Middle frontal gyrus (tissue), 1 donor: ENCODE data around the gene FBXW5.

ENCODE experiments used
- DNase-seq: peaks from one replicate; pipeline ENCODE4 v3.0.0-alpha.2; 2015; ENCODE audit warnings: low spot score; ENCODE audit errors: extremely low spot score

FBXW5 gene

DNA sequence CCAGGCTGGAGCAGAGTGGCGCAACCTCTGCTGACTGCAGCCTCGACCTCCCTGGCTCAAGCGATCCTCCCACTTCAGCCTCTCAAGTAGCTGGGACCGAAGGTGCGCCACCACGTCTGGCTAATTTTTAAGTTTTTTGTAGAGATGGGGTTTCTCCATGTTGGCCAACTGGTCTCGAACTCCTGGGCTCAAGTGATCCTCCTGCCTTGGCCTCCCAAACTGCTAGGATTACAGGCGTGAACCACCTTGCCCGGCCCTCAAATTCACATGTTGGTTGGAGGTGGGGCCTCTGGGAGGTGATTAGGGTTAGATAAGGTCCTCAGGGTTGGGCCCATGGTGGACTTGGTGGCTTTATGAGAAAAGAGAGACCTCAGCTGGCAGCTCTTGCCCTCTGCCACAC is 17.6 kb upstream of the FBXW5 start:
- DNase-seq: no peak

DNA sequence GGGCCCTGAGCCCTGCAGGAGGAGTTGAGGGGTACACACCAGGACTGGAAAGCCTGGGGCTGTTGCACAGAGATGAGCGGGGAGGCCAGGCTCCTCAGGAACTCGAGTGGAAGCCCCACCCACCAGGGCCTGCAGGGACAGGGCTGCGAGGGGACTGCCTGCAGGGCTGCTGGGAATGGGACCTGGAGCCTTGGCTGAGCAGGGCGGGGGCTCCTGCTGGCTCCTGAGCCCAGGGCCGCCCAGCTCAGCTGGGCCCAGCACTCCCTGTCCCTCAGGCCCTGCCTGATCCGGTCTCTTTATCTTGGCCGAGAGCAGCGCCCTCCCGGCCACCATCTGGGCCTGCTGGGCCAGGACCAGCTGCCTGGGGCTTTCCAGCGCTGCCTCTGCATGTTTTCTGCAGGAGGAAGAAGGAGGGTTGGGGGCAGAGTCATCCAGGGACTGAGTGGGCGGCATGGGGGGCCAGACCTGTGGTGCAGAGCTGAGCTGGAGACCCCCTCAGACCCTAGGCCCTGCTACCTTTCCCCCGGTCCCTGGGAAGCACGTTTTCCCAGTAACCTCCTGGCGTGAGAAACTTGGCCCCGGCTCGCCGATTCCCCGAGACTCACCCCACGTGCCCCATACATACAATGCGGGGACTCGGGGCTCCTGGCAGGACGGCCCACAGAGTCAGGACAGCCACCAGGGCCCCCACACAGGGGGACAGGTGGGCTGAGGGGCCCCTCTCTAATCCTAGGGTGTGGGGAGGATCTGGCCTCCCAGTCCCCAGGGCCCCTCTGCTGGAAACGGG is 16.9 kb upstream of the FBXW5 start:
- no peak for DNase-seq

DNA sequence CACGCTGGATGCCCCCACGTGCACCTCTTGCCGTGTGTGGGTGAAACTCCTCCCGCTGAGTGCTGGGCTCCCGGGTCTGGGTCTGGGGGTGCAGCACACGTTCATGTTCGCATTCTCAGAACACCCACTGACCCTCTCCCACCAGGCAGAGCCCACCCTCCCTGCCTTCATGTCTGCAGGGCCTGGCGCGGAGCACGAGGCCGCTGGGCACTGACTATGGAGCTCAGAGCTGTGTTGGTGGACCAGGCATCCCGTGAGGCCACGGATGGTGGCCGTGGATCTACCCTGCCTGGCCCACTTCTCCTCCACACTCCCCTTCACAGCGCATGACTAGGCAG is 16.4 kb upstream of the FBXW5 start:
- DNase-seq: no peak

DNA sequence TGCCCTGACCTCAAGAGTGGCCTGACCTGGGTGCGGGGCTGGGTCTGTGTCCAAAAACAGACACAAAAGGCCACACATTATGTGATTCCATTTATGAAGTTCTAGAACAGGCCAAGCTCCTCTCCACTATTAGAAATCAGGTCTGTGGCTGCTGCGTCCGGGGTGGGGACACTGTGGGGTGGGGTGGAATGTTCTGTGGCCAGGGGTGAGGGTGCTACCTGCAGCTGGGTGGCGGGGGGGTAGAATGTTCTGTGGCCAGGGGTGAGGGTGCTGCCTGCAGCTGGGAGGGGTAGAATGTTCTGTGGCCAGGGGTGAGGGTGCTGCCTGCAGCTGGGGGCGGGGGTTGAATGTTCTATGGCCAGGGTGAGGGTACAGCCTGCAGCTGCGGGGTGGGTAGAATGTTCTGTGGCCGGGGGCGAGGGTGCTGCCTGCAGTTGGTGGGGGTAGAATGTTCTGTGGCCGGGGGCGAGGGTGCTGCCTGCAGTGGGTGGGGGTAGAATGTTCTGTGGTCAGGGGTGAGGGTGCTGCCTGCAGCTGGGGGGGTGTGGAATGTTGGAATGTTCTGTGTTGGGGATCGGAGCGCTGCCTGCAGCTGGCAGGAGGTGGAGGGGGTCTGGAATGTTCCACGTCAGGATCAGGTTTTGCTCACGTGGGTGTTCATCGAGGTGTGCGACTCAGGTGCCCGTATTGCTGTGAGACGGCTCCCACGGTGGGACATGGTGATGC is 15.8 kb upstream of the FBXW5 start:
- no peak for DNase-seq

DNA sequence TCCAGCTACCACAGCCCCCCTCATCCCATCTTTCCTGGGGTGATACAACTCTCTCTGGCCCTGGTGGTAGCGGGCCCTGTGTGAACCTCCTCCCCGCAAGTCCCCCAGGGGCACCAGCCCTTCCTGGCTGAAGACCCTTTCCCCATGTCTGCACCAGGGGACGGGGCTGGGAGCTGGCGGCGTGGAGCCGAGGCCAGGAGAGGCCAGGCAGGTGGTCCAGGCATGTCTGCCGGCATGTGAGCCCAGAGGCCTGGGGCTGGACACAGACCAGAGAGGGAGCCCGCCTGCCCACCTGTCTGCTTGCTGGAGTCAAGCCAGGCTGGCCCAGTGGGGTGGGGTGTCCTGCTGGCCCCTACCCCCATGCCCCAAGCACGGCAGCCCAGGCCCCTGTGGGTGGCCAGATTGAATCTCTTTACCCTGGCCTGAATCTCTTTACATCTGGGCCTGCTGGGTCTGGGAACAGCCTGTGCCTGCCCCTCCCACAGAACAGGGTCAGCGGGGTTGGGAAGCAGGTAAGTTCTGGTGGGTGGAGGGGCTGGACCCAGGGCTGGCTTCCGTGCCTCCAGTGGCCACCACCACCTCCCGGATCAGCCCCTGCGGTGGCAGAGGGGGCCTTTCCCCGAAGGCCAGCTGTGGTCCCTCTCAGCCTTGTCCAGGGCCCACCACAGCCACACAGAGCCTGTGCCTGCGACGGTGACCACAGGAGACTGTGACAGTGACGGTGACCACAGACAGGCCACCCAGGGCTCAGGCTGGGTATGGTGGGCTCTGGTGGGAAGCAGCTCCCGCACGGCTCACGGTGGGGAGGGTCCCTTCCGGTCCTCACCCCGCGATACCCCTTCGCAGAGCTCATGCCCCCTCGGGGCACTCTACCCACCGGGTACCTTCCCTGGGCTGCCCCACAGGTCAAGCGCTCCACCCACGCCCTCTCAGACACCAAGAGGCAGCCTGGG is 14.6 kb upstream of the FBXW5 start:
- no peak for DNase-seq

DNA sequence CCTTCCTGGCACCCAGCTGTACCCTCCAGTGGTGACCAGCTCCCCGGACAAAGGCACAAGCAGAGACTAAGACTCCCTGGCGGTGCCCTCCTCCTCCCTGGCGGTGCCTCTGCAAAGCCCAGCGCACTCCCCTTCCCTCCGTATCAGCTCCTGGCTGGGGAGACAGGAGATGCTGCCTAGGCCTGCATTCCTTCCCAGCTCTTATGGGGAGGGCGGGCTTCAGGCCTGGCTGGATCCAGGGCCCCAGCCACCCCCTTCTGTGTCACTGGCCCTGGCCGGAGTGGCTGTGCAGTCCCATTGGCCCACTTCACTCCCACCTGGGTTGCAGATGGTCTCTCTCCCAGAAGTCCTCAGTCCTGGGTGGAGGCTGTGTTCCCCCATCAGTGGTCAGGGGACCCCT is 13.9 kb upstream of the FBXW5 start:
- DNase-seq: no peak

DNA sequence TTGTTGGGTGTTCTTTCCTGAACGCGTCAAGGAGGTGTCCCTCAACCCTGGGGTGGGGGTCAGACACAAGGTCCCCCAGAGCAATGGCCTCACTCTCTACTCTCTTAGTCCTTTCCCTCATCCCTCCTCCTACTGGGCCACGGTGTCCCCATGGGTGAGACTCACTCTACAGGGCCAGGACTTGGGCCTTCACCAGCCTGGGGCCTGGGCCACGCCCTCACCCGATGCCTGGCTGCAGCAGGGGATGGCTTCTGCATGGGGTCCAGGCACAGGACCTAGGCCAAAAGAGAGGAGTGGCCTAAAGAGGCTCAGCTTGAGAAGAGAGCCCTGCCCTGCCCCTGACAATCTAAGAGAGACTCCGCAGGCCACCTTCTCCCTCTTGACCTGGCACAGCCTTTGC is 13.4 kb upstream of the FBXW5 start:
- DNase-seq: no peak

DNA sequence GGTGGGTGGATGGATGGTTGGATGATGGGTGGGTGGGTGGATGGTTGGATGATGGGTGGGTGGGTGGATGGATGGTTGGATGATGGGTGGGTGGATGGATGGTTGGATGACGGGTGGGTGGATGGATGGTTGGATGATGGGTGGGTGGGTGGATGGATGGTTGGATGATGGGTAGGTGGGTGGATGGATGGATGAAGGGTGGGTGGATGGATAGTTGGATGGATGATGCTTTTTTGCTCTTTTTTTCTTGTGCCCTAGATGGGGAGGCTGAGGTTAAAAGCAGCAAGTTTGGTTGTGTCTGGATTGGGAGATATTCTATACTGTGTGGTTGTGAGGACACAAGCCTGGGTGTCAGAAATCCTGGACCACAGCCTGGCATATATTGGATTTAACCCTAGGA is 12.9 kb upstream of the FBXW5 start:
- no peak for DNase-seq

DNA sequence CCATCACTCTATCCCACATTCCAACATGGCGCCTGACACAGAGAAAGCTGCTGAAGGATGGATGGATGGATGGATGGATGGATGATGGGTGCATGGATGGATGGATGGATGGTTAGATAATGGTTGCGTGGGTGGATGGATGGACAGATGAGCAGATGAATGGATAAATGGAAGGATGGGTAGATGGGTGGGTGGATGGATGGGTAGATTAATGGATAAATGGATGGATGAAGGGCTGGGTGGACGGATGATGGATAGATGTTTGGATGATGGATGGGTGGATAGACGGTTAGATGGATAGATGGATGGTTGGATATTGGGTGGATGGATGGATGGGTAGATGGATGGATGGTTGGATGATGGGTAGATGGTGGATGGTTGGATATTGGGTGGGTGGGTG is 12.1 kb upstream of the FBXW5 start:
- DNase-seq: no peak

DNA sequence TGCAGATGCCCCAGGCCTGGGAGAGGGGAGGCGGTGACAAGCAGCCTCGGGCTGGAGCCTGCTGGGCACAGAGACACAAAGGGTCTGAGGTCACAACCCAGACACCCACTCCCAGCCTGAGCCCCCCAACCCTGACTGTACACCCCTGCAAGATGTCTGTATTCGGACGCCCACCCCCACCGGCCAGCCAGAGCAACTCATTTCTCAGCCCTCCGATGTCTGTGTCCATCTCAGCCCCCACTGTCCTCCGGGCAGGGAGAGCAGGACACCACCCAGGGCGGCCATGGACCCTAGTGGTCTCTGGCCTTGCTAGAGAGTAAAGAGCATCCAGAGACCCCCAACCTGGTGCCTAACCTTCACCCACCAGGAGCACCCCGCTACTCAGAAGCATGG is 11.4 kb upstream of the FBXW5 start:
- DNase-seq: no peak

DNA sequence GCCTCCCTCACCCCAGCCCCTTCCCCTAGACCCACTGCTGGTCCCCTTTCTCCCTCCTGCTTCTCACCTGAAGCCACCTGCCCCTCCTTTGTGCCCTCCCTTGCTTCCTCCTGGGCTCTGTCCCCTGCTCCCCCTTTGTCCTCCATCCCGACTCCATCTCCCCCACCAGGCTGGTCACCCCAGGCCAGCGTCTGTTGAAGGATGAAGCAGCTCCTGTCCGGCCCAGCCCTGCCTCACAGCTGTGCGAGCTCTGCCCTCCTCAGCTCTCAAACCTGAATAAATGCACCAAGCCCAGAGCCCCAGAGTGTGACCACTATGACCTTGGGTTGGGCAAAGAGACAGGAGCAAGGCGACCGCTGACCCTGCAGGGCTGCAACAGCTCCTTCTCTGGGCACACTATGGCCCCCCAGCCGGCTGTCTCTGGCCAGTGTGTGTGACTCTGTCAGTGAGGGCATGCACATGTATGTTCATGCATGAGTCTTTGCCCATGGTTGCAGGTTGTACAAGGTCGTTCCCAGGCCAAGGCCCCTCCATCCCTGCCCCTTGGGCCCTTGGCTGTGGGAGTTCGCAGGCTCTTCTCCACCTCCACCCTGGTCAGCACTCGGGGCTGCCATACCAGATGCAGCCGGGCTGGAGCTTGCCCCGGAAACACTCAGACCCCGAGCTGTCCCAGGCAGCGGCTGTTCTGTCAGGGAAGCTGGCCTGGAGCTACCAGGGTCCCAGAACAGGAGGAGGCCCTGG is 10.8 kb upstream of the FBXW5 start:
- DNase-seq: no peak

DNA sequence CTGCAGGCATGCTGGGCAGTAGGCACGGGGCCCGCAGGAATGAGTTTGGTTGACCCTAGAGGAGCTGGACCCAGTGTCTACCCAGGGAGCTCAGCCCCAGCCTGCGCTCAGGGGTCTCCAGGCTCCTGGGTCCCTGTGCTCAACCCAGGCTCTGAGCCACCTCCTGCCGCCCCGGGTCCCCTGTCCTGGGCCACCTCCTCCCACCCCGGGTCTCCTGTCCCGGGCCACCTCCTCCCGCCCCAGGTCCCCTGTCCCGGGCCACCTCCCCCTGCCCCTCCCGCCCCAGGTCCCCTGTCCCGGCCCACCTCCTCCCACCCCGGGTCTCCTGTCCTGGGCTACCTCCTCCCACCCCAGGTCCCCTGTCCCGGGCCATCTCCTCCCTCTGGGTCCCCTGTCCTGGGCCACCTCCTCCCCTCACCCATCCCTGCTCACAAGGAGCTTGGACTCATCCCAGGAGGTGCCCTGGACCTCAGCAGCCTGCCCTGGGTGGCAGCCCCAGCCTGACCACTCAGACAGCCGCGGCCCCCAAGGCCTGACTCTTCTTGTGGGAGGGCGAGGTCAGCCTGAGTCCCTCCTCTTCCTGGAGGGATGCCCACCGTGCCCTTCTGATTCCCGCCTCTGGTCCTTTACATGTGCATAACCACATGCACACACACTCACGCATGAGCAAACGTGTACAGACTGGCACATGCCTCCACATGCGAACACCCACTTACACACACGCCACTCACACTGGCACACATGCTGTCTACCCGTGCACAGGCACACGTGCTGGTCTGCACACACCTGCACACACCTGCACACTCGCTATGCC is 9.9 kb upstream of the FBXW5 start:
- DNase-seq: no peak

DNA sequence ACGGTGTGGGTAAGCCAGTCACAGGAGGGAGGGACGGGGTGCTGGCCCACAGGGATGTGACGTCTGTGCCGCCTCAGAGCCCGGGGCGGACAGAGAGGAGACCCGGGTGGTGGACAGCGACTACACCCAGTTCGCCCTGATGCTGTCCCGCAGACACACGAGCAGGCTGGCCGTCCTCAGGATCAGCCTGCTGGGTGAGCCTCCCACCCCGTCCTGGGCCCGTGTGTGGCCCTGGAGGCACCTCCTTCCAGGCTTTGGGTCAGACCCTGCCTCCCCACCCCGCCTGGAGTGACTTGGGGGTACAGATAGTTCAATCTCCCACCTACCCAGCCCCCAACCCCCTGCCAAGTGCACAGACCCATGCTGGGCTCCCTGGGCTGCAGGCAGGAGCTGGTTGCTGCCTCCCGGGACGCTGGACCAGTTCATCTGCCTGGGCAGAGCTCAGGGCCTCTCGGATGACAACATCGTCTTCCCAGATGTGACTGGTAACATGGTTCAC is 9.3 kb upstream of the FBXW5 start:
- DNase-seq: no peak

DNA sequence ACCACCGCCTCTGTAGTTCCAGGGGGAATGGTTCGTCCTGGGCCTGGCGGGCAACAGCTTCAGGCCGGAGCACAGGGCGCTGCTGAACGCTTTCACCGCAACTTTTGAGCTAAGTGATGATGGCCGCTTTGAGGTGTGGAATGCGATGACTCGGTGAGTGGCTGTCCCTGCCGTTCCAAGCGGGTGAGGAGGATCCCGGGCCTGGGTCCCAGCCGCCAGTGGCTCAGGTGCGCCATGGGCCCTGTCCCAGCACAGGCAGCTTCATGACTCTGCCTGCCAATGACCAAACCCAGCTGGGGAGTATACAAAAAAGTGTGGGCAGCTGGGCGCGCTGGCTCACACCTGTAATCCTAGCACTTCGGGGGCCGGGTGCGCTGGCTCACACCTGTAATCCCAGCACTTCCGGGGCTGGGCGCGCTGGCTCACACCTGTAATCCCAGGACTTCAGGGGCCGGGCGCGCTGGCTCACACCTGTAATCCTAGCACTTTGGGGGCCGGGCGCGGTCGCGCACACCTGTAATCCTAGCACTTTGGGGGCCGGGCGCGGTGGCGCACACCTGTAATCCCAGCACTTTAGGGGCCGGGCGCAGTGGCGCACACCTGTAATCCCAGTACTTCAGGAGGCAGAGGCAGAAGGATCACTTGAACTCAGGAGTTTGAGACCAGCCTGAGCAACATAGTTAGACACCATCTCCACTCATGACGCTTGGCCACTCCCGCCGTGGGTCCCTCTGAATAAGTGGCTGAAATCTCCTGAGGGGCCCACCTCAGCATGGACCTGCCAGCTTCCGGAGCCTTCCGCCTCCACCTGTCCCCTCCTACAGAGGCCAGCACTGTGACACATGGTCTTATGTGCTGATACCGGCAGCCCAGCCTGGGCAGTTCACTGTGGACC is 8.6 kb upstream of the FBXW5 start:
- DNase-seq: no peak

DNA sequence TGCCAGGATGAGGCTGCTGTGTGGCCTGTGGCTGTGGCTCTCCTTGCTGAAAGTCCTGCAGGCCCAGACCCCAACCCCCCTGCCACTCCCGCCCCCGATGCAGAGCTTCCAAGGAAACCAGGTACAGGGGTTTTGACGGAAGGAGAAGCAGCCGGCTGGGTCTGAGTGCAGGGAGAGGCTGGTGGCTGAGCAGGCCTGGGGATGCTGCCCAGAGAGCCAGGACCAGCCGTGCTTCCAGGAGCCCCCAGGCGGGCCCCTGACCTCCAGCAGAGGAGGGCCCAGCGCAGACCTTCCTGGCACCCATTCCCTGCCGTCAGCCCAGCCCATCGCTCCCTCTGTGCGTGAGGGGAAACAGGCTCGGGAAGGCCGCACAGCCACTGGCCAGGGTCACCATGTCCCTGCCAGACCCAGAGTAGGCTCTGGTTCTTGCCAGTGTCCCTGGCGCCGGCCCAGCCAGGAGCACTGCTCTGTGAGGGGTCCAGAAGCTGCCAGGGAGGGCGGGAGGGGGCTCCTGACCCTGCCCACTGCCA is 7.8 kb upstream of the FBXW5 start:
- no peak for DNase-seq

DNA sequence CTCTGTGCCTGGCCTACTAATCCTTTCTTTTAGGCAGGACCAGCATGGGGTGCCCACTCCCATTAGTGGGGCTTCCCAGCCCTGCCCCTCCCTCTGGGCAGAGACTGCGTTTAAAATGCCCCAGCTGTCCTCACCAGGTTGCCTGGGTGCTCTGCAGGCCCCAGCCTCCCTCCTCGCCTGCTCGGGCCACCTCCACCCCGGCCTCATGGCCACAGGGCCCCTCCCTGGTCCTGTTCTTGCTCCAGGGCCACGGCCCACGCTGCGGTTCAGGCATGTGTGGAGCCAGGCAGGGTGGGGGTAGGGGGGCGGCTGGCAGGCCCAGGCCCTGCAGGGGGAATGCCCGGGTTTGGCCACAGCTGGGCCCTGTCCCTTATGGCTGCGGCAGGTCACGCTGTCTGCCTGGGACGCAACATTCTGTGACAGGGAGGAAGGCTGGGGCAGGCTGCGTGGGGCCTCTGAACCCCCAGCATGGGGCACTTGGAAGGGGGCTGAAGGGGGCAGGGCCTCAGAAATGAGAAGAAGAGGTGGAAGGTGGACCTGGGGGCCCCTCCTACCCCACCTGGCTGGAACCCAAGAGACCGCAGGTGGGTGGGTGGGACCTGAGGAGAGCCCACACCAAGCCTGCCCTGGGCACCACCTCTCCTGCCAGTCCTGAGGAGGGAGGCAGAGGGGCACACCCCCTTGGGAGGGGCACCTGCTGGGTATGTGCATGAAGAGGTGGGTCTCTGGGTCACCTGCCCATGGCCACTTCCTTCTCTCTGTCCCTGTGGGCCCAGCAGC is 7.2 kb upstream of the FBXW5 start, which contains the start of gene LCN12:
TSS of gene LCN12 (plus strand) at position 733 of the 780 bp plus-strand sequence. CDS start 55 bp downstream, outside the sequence.
- DNase-seq: no peak

DNA sequence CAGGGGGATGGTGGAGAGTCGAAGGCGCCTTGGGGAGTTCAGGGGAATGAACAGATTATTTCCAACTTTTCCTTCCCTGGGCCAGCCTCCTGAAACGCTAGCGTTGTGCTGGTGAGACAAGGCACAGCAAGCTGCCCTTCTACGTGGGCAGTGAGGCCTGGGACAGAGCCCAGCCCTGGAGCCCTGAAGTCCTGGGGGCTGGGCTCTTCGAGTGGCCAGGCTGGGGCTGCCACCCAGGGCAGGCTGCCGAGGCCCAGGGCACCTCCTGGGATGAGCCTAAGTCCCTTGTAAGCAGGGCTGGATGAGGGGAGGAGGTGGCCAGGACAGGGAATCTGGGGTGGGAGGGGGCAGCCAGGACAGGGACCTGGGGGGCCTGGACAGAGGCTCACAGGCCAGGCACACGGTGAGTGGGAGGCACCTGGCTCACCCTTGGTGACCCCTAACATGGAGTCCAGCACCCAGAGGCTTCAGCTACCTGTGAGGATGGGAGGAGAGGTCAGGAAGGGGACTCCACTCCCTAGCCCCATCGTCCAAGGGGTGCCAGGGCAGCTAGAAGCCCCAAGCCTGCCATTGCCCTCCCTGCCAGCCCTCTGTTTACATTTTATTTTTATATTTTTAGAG is 6.2 kb upstream of the FBXW5 start:
- no peak for DNase-seq
